MM.1S (cell line): ENCODE measurements around the gene SRRD.

Experiments used
- CTCF ChIP-seq: fragments of 300-600 bp; sonication (generic); IDR thresholded peaks from 2 replicates; pipeline ENCODE4 v1.5.1; 2016; ENCODE audit warnings: antibody characterized with exemption, low read length, mixed read lengths
- EZH2 ChIP-seq: fragments of 300-600 bp; sonication (generic); optimal IDR thresholded peaks from 2 replicates; pipeline ENCODE3; 2017; ENCODE audit warnings: low read depth, mild to moderate bottlenecking, antibody characterized with exemption, low read length, mixed read lengths
- EZH2phosphoT487 ChIP-seq: fragments of 300-600 bp; sonication (generic); IDR thresholded peaks from 2 replicates; pipeline ENCODE4 v1.6.1; 2018; ENCODE audit warnings: antibody characterized with exemption, low read length

- no peak for TF ChIP-seq CTCF
- no peak for TF ChIP-seq EZH2
- TF ChIP-seq EZH2phosphoT487 = no peak
Observed at GRCh38 chr22:26463101-26463661, 20.5 kb upstream of the SRRD start.
